ENCODE measurements around the gene NDUFB7.

NDUFB7 gene

DNA sequence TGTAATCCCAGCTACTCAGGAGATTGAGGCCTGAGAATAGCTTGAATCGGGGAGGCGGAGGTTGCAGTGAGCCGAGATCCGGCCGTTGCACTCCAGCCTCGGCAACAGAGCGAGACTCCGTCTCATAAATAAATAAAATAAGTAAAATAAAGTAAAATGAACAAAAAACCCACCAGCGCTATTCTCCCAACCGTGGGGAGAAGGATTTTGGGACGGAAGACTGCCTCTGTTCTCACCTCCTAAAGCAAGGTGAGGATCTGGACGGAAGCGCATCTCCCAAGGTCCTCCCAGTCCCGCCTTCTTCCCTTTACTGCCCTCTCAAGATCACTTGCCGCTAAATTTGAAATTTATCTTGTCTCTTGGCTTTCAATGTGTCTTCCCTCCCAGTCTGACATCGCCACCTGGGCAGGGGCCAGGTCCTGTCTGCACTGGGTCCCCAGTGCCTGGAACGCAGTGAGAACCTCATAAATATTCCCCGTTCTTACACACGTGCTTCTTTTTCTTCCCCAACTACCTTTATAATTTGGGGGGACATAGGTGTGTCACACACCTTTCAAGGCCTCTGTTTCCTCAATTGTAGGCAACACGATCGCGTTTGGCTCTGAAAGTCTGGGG is 52.5 kb downstream of the NDUFB7 start:
- no peak for DNase-seq

DNA sequence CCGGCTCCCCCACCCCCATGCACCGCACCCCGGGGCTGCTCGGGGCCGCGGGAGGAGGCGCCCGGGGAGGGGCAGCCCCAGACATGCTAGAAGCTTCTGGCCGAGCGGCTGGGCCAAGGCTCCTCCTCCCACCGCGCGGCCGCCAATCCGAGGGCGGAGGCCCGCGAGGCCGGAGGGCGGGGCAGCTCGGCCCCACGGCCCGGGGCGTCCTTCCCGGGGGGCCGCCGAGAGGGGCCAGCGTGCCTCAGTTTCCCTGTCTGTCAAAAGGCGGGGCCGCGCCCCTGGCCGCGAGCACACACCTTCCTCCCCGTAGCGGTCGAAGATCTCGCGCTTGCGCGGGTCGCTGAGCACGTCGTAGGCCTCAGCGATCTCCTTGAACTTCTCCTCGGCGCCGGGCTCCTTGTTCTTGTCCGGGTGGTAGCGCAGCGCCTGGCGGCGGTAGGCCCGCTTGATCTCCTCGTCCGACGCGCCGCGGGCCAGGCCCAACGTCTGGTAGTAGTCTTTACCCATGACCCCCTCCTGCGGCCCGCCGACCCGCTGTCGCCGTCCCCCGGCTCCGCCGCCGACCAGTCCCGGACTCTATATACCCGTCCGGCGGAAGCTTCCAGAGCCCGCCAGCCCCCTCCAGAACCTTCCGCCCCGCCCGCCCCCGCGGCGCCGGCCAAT is 53.9 kb downstream of the NDUFB7 start, which contains the start of gene DNAJB1:
Gene DNAJB1, minus strand, starts transcription at position 558 of the 666 bp plus-strand sequence. Its CDS starts 48 bp downstream, at position 510.
- no peak for DNase-seq

DNA sequence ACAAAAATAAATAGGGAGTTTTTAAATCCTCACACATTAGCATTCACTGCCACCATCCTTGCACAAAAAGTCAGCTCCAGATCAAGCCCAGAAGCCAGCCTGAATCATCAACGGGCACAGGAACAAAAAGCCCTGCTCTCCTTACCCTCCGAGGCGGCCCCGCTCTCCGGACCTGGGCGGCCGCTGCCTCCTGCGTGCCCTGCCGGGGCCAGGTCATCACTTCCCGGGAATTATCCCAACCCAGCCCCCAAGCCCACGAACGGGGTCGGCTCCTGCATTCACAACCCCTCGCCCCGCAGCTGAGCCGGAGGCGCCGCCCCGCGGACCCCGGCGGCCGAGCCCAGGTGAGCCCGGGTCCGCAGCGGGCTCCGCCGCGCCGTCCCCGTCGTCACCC is 54.4 kb downstream of the NDUFB7 start:
- DNase-seq, result no peak

DNA sequence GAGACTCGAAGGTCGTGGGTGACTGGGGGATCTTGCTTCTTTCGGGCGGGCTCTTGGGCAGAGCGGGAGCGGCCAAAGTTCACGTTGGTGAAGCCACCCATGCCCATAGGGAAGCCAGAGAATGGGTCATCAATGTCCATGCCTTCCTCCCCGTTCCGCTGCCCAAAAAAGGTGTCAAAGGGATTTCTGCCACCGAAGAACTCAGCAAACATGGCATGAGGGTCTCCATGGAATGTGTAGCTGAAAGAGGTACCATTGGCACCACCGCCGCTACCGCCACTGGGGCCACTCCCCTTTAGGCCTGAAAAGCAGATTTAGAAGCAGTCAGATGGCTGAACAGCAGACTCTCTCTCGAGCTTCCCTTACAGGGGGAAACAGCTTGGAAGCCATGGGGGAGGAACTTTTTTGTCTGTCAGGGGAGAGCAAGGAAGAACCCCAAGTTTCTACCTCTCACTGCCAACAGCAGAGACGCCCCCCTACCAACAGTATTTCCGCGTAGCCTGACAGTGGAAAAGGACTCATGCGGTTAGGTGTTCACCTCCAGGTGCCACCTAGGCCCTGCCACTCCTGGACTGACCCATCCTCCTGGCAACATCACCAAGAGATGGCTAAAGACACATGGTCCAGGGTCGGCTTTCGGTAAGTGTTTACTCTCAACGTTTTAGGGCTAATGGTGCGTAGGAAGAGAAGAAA is 55.0 kb downstream of the NDUFB7 start:
- no peak for DNase-seq

All from NCI-H187 treated with DMSO at 0.1 percent for 48 hours (cell line).